ENCODE data around the gene PDCD2. TPM values are rescaled to one million over a fixed set of nuclear protein-coding genes. Genes with fewer than 3 reads are reported as not detected.

The PDCD2 gene
- total and polyA plus RNA-seq, 9 of the 15 experiments (the other 6 are each of a cell fraction or from before 2014, with no cell fraction given), result 67.3 to 430 (median 318) TPM

GRCh38 chr6:170554013-170554795 lies 30.2 kb downstream of the PDCD2 start, which contains the start of gene TBP (continued):
- TF ChIP-seq NONO (IDR thresholded peaks at IDR 0.05; ENCODE audit: low read depth in 2 of 2, low read length in 1 of 2), result no peak
- TF ChIP-seq HDAC8 (tag; IDR thresholded peaks at IDR 0.05), result peak; percentile 44; the same call in 1 of the 2 replicates

DNA sequence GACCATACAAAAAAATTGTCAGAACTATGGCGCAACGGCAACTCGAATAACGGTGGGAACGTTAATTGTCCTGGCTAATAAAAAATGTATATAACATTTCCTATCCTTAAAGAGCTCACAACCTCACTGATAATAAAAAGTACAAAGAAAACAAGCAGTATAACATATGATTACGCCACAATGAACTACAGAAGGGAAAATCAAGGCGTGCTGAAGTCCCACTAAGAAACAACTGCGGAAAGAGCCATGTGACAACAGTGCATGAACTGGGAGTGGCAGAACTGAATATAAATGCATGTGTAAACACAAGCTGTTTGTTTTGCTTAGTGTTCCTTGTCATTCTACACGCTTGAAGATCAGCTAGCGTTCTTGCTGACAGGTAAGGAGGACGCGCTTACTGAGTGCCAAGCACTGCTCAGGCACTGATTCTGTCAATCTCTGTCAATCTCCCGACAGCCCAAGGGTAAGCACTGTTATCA lies 30.9 kb downstream of the PDCD2 start:
- intact Hi-C loops (cut with micrococcal nuclease) (loop anchor here (1.0 to 2.0 kb wide), 2 partner anchors 31 to 802 kb away; partner anchors contain the start of genes DYNLT2, ERMARD and PDCD2), in situ Hi-C loops (cut with MboI) (no loop called here)
- Histone ChIP-seq H3K9ac (ENCODE audit: insufficient read depth in 1 of 2, low read depth in 2 of 2, low read length in 2 of 2) (peak overlapping the region; percentile 23 to 94; a peak in 3 of 4 replicates), H3K4me1 (replicated peaks in 1 of 2; ENCODE audit: control insufficient read depth in 2 of 2, insufficient read depth in 2 of 2, low read length in 2 of 2) (peaks cover 3 to 24% of the 10 kb centered on the region in 2 experiments; a peak in 4 of 5 replicates), H3K9me3 (replicated peaks; ENCODE audit: control insufficient read depth, insufficient read depth, low read depth, low read length) (no peaks in the 10 kb centered on the region), H2AFZ (ENCODE audit: low read depth, low read length) (peak overlapping the region; percentile 97), H3K4me2 (ENCODE audit: insufficient read depth, low read length) (peak overlapping the region; percentile 100), H3K27ac (ENCODE audit: extremely low read depth, low read depth, low read length) (peak overlapping the region; percentile 90), H3K4me3 (peak overlapping the region; percentile 69), H3K36me3 (ENCODE audit: control insufficient read depth, insufficient read depth, low read length) (peaks cover 52% of the 10 kb centered on the region), H3K9me1 (ENCODE audit: control insufficient read depth, insufficient read depth, low read length) (no peaks in the 10 kb centered on the region), H3K27me3 (ENCODE audit: control insufficient read depth in 2 of 2, insufficient read depth in 2 of 2, low read length in 2 of 2) (no peaks in the 10 kb centered on the region), H4K20me1 (replicated peaks; ENCODE audit: control insufficient read depth, insufficient read depth, low read length) (peaks cover 40% of the 10 kb centered on the region), H3K79me2 (ENCODE audit: control insufficient read depth, insufficient read depth, low read length) (peaks cover 94% of the 10 kb centered on the region)
- ATAC-seq (peak; percentile 54), FAIRE-seq (peak; percentile 6), DNase-seq (ENCODE audit: extremely low read depth in 1 of 4, low spot score in 3 of 4) (no peak)
- 0% methylated on average over 13 of the region's 13 CpGs for WGBS (ENCODE audit: insufficient coverage, low coverage, missing lambda C conversion rate)
- CTCF ChIA-PET (ENCODE audit: low intra/inter-chr PET ratio), result no interaction called here
- no TSS peak for BruUV-seq (replicated peaks)
- POLR2A ChIA-PET, result interaction anchor here (0.7 to 2.7 kb wide), 11 partner anchors 9 to 30 kb away, joined by 3 to 19 read pairs (median 5); partner anchors contain the start of gene PDCD2
- TF ChIP-seq SIN3B (IDR thresholded peaks at IDR 0.05; ENCODE audit: low read depth) (no peak), HDAC1 (IDR thresholded peaks at IDR 0.05) (peak; percentile 49 to 97; a peak in 2 of 4 replicates), RCOR1 (IDR thresholded peaks at IDR 0.05; ENCODE audit: borderline replicate concordance in 1 of 2, low read depth in 2 of 2, low read length in 2 of 2) (peak; percentile 90 to 94), GTF2E2 (tag; IDR thresholded peaks at IDR 0.05) (no peak), SAFB (IDR thresholded peaks at IDR 0.05; ENCODE audit: borderline replicate concordance, low read depth, low read length) (no peak), CBX5 (IDR thresholded peaks at IDR 0.05; ENCODE audit: borderline replicate concordance, low read depth) (no peak)
- TF ChIP-seq, protein P1, sequence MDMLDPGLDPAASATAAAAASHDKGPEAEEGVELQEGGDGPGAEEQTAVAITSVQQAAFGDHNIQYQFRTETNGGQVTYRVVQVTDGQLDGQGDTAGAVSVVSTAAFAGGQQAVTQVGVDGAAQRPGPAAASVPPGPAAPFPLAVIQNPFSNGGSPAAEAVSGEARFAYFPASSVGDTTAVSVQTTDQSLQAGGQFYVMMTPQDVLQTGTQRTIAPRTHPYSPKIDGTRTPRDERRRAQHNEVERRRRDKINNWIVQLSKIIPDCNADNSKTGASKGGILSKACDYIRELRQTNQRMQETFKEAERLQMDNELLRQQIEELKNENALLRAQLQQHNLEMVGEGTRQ (CRISPR knock-in tag; IDR thresholded peaks at IDR 0.05), result 0 out of 2 replicates have a peak, but pooled peaks have one; percentile 29
- TF ChIP-seq, protein P2, sequence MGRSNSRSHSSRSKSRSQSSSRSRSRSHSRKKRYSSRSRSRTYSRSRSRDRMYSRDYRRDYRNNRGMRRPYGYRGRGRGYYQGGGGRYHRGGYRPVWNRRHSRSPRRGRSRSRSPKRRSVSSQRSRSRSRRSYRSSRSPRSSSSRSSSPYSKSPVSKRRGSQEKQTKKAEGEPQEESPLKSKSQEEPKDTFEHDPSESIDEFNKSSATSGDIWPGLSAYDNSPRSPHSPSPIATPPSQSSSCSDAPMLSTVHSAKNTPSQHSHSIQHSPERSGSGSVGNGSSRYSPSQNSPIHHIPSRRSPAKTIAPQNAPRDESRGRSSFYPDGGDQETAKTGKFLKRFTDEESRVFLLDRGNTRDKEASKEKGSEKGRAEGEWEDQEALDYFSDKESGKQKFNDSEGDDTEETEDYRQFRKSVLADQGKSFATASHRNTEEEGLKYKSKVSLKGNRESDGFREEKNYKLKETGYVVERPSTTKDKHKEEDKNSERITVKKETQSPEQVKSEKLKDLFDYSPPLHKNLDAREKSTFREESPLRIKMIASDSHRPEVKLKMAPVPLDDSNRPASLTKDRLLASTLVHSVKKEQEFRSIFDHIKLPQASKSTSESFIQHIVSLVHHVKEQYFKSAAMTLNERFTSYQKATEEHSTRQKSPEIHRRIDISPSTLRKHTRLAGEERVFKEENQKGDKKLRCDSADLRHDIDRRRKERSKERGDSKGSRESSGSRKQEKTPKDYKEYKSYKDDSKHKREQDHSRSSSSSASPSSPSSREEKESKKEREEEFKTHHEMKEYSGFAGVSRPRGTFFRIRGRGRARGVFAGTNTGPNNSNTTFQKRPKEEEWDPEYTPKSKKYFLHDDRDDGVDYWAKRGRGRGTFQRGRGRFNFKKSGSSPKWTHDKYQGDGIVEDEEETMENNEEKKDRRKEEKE (IDR thresholded peaks at IDR 0.05; ENCODE audit: borderline replicate concordance in 1 of 2, control insufficient read depth in 1 of 2, low read depth in 2 of 2, low read length in 1 of 2), result no peak
- TF ChIP-seq, protein P3, sequence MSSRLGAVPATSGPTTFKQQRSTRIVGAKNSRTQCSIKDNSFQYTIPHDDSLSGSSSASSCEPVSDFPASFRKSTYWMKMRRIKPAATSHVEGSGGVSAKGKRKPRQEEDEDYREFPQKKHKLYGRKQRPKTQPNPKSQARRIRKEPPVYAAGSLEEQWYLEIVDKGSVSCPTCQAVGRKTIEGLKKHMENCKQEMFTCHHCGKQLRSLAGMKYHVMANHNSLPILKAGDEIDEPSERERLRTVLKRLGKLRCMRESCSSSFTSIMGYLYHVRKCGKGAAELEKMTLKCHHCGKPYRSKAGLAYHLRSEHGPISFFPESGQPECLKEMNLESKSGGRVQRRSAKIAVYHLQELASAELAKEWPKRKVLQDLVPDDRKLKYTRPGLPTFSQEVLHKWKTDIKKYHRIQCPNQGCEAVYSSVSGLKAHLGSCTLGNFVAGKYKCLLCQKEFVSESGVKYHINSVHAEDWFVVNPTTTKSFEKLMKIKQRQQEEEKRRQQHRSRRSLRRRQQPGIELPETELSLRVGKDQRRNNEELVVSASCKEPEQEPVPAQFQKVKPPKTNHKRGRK (tag; IDR thresholded peaks at IDR 0.05), result no peak

All from K562 (cell line).